ENCODE measurements around the gene PLOD3.
"Not testable (repeated sequence)": the region's sequence is repeated elsewhere in the genome, so short reads cannot be mapped to it uniquely, and the experiment has no call there.

PLOD3 gene, protein sequence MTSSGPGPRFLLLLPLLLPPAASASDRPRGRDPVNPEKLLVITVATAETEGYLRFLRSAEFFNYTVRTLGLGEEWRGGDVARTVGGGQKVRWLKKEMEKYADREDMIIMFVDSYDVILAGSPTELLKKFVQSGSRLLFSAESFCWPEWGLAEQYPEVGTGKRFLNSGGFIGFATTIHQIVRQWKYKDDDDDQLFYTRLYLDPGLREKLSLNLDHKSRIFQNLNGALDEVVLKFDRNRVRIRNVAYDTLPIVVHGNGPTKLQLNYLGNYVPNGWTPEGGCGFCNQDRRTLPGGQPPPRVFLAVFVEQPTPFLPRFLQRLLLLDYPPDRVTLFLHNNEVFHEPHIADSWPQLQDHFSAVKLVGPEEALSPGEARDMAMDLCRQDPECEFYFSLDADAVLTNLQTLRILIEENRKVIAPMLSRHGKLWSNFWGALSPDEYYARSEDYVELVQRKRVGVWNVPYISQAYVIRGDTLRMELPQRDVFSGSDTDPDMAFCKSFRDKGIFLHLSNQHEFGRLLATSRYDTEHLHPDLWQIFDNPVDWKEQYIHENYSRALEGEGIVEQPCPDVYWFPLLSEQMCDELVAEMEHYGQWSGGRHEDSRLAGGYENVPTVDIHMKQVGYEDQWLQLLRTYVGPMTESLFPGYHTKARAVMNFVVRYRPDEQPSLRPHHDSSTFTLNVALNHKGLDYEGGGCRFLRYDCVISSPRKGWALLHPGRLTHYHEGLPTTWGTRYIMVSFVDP

DNA sequence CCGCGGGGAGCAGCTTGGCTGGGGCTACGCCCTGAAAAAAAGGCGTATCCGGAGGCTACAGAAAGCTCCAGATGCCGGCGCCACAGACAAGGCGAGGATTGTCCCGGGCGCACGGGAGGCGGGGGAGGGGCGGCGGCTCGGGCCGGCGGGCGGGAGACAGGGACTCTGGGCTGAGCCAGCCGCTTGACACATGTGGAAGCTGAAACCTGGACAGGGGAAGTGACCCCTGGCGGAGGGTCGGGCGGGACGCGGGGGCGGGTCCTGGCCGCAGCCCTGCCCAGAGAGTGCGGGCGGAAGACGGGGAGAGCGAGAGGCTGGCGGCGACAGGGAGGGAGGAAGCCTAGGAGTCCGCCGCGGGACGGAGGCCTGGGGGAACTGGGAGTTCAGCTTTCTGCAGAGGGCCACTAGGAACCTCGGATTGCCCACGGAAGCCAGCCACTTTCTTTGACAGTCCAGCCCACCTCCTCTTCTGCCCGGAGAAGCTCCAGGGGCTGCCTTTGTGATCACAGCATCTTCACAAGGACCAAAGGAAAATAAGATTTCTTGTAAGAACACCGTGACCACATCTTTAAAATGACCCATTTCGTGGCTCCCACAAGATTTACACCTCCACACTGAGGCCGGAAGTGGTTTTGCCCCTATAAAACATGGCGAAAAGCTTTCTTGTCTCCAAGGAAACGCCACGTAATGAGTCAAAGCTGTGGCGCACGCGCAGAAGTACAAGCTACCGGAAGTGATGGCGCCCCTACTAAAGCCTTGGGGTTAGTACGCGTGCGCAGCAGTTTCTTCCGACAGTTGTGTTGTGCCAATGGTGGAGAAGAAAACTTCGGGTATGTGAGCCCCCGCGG lies at the start of gene PLOD3, which contains the start of gene ZNHIT1:
Gene PLOD3 (minus strand): TSS at position 194 of the 848 bp plus-strand sequence. CDS start 307 bp downstream, outside the sequence.
Gene ZNHIT1 (plus strand): TSS at position 778 of the 848 bp plus-strand sequence. CDS start 31 bp downstream, at position 809.
- DNase-seq = peak; percentile 84

DNA sequence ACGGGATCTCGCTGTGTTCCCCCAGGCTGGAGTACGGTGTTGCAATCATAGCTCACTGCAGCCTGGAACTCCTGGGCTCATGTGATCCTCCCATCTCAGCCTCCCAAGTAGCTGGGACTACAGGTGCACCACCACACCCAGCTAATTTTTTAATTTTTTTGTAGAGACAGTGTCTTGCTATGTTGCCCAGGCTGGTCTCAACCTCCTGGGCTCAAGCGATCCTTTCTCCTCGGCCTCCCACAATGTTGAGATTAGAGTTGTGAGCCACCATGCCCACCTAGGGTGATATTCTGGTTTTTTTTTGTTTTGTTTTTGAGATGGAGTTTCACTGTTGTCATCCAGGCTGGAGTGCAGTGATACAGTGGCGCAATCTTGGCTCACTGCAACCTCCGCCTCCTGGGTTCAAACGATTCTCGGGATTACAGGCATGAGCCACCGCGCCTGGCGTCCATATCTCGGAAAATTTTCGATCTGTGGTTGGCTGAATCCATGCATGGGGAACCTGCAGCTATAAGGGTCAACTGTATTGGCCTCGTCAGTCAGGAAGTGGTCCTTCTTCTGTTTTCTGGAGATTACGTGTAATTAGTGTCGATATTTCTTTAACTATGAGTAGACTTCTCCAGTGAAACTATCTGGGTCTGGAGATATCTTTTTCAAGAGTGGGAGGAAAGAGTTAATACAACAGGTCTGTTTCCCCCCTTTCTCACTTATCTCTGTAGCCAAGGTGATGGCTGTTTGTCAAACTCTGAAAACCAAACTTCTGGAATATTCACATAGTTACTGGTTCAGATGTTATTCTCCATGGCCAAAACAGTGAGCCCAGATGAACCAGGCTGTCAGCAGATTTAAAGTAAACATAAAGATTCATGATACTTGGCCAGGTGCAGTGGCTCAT lies 48.5 kb upstream of the PLOD3 start:
- no peak for DNase-seq

DNA sequence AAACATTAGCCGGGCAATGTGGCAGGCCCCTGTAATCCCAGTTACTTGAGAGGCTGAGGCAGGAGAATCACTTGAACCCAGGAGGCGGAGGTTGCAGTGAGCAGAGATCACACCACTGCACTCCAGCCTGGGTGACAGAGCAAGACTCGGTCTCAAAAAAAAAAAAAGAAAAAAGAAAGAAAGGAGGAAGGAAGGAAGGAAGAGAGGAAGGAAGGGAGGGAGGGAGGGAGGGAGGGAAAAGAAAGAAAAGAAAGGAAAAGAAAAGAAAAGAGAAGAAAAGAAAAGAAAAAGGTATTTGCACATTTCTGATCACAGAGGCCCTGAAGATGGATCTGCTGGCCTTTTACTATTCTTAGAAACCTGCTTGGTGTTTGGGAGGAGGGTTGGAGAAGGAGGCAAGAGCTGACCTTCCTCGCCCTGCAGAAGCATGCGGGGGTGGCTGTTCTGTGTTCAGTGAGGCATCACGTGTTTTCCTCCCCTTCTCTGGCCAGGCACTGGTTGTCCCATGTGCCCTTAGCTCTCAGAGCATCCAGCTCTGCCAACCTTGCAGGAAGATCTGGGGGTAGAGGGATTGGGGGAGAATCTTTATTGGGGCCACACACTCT lies 46.8 kb upstream of the PLOD3 start:
- not testable (repeated sequence) for DNase-seq

DNA sequence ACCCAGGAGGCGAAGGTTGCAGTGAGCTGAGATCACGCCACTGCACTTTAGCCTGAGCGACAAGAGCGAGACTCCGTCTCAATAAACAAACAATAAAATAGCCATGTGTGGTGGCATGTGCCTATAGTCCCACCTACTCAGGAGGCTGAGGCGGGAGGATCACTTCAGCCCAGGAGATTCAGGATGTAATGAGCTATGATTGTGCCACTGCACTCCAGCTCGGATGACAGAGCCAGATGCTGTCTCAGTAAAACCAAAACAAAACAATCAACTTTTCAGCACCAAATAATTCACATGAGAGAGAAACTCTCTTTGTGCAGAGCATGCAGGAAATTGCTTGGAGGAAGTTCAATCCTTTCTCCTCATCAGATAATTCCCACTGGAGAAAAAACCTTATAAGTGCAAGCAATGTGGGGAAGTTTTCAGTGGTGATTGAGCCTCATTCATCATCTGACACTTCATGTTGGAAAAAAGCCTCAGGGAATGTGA lies 40.9 kb upstream of the PLOD3 start:
- no peak for DNase-seq

DNA sequence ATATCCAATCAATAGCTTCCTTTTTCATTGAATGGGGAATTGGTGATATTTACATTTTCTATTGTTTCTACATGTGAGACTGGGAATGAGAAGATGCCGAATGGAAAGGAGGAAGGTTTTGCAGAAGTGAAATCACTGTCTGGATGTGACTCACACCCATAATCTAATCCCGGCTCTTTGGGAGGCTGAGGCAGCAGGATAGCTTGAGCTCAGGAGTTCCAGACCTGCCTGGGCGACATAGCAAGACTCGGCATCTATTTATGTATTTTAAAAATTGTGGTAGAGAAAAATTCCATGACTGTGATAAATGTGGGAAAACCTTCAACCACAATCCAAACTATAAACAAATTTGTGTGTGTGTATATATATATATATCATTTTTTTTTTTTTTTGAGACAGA lies 38.4 kb upstream of the PLOD3 start:
- no peak for DNase-seq

DNA sequence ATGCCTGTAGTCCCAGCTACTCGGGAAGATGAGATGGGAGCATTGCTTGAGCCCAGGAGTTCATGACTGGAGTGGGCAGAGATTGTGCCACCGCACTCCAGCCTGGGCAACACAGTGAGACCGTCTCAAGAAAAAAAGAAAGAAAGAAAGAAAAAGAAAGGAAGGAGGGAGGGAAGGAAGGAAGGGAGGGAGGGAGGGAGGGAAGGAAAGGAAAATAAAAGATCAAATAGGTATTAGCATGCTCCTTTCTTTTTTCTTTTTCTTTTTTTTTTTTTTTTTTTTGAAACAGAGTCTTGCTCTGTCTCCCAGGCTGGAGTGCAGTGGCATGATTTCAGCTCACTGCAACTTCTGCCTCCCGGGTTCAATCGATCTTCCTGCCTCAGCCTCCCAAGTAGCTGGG lies 35.8 kb upstream of the PLOD3 start:
- not testable (repeated sequence) for DNase-seq

DNA sequence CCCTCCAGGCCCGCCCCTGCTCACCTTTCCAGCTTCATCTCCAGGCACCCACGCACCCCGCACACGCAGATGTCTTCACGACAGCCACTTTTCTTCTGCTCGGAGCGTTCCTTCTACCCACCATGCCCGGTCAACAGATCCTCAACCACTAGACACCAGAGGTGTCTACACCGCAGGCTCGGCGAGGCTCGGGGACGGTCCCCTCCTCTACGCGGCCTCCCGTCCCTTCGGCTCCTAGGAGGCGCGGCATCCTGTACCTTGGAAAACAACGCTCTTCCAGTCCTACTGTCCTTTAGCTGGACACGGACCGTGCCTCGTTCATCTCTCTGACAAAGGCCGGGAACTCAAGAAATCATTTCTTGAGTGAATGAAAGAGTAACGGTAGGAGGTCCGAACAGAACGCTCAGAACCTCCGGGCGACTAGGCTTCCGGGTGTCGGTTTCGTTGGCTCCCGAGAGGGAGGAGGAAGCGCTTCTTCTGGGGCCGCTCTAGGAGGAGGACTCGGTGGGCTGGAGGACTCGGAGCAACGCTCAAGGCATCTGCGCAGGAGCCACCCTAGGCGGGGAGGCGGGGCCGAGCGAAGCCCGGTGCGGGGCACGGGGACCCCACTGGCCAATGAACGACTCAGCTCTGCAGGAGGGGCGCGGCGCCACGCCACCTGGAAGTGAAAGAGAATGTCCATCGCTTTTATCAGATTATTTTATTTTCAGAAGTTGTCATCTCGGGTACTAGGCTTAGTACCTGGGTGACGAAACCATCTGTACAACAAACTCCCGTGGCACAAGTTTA lies 34.7 kb upstream of the PLOD3 start:
- peak; percentile 90 for DNase-seq

DNA sequence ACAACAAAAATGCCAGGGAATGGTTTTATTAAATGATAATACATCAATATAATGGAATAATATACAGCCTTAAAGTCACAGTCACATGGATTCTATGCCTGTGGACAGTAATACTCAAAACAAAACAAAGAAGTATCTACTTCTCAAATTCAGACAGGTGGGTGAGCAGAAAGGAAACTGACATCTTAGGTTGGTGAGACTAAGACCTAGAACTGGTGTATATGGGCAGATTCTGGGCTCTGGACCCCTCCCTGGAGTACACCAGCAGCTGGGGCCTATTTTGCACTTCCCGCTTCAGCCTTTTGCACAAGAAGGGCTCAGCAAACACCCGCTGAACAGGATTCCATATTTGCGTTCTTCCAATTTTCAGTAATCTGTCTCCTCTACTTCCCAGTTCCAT lies 32.9 kb upstream of the PLOD3 start:
- DNase-seq = no peak

DNA sequence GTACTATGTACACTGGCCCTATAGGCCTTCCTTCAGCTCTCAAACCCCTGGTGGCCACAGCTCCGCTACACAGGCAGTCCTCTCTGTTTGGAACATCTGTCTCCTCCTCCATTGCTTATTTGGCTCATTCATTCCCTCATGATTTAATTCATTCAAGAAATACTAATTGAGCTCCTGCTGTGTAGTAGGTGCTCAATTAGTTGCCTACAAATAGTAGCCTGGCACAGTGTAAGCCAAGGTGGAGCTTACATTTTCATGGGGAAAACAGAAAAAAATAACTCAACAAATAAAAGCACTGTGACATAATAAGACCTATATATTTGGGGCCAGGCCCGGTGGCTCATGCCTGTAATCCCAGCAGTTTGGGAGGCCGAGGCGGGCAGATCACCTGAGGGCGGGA lies 30.9 kb upstream of the PLOD3 start:
- no peak for DNase-seq

DNA sequence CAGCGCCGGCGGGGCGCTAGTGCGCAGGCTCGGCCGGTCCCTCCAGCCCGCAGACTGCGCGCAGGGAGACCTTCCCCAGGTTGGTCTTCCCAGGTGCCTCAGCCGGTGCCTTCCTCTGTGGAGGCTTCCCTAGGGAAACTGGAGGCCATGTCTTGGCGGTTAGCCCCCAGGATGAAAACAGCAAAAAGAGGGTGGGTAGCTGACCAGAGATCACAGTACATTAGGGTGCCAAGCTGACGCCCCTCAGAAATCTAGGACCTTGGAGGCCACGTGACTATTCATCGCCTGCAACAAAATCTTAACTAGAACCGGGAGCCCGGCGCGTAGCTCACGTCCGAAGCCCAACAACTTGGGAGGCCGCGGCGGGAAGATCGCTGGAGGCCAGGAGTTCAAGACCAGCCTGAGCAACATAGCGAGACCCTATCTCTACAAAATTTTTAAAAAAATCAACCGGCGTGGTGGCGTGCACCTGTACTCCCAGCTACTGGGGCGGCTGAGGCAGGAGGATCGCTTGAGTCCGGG lies 27.8 kb upstream of the PLOD3 start:
- DNase-seq = no peak

DNA sequence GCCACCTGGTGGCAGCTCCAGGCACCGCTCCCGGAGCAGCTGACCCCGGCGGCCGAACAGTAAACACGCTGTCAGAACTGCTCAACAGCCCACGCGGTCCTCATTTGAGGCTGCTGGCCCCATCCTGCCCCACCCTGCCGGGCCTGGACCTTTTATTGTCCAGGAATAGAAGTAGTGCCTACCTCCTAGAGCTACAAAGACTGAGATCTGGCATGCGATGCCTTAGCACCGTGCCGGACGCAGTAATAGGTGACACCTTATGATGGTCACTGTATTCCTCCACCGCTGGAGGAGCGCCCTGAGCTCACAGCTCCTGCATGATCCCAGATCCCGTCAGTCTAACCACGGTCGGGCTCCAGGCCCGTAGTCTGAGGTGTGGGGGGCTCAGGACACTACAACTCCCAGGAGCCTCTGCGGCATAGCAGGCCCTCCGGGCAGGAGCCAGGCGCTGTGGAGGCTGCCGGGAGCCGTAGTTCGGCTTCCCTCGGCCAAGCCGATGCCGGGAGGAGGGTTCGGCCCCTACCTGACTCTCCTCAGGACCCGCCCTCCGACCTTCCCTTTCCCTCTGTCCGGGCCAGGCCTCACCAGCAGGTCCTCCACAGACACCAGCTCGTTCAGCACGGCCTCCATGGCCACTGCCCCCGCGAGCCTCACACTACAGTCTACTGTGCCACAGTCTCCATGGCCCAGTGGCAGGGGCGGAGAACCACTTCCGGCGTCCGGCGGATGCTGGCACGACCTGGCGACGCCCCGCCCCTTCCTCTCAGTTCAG lies 27.2 kb upstream of the PLOD3 start, which contains the start of gene FIS1:
Gene FIS1 (minus strand): TSS at position 707 of the 772 bp plus-strand sequence. CDS start 77 bp downstream, at position 630.
- peak; percentile 82 for DNase-seq

DNA sequence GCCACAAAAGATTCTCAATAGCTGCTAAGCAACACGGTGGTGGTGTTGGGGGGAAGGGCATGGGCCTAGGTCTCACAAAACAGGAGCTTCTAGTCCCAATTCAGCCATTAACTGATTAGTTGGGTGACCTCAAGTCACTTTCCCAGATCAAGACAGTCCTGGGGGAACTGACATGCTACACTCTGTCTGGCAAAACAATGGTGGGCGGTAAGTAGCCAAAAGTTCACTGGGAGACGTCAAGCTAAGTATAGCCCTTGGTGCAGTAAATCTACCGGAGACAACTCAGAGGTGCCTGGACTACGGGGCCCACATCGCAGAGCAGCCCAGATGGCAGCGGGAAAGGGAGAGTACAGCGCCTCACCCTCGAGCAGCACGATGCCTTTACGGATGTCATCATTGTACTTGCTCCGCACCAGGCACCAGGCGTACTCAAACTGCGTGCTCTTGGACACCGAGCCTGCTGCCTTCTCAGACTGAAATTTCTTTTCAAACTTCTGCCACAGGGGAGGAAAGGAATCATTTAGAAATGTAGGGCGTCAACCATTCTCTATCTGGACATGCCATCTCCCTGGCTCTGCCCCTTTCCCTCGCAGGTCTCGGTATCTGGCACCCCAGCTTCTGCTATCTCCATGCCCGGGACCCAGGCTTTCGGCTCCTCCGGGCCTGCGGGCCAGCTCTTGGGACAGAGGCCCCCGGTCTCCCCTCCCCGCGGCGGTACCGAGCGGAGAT lies 26.4 kb upstream of the PLOD3 start:
- no peak for DNase-seq

DNA sequence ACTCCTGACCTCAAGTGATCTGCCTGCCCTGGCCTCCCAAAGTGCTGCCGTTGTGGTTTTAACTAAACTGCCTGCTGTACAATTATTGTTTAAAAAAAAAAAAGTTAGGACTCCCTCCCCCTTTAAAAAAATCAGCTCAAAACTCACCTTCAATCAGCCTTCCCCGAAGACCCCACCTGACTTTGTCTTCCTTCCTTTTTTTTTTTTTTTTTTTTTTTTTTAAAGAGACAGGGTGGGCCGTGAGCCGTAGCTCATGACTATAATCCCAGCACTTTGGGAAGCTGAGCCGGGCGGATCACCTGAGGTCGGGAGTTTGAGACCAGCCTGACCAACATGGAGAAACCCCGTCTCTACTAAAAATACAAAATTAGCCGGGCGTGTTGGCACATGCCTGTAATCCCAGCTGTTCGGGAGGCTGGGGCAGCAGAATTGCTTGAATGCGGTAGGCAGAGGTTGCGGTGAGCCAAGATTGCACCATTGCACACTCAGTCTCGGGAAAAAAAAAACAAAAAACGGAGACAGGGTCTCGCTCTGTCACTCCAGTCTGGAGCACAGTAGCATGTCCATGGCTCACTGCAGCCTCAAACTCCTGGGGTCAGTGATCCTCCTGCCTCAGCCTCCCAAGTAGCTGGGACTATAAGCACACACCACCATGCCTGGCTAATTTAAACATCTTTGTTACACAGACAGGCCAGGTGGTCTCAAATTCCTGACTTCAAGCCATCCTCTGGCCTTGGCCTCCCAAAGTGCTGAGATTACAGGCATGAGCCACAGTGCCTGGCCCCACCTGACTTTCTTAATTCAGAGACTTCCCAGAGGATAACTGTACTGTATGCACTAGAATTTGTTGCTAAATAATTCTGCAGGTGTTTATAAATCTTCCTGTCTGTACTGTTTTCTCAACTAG lies 24.3 kb upstream of the PLOD3 start:
- no peak for DNase-seq

DNA sequence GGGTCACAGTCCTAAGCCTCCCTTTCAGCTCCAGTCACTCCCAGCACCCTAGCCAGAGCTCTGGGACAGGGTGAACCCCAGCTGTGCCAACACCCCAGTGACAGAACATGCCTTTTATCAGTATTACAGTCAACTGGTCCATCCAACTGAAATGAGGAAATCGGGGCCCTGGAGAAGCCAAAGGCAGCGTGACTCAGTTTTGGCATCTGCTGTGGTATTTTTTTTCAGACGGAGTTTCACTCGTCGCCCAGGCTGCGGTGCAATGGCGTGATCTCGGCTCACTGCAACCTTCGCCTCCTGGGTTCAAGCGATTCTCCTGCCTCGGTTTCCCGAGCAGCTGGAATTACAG lies 23.6 kb upstream of the PLOD3 start:
- no peak for DNase-seq

DNA sequence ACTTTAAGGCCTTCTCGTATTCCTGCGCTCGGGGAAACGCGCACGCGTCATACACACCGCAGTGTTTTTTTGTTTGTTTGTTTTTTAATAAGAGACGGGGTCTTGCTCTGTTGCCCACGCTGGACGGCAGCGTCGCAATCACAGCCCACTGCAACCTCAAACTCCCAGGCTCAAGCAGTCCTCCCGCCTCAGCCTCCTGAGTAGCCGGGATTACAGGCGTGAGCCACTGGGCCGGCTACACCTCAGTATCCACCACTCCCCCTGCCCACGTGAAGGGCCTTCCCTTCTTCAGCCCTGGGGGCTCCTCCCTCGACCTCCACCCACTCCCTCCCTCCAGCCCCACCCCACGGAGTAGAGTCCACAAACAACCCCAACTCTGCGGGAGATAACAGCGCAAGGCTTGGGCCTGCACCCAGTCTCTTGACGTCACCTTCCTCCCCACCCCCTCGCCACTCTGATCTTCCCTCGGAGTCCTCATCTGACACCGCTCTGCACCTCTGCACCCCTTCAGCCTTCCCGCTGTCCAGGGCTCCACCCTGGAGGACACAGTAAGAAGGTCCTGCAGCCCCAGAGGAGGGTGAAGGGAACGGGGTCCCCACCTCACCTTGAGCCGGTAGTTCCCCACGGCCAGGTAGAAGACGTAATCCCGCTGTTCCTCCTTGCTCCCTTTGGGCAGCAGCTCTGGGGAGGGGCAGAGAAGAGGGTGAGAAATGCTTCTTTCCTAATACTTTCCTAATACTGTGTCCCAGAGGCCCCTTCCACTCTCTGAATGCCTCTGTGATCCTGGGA lies 23.0 kb upstream of the PLOD3 start:
- no peak for DNase-seq

DNA sequence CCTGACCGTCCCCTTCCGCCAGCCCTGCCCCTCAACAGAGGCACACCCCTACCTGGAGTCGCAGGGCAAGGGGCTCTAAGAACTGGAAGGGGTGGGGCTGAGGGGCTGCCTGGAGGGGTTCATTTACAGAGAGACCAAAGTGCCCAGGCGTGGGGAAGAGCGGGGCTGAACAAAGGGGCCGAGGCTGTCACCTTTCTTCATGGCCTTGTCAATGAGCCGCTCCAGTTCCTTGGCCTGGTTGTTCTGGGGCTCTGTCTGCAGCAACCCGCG lies 22.5 kb upstream of the PLOD3 start:
- DNase-seq = no peak

Data from T1000 (cell line).